Measurements from ENCODE around the gene KIN.
"Not testable (repeated sequence)": the region's sequence is repeated elsewhere in the genome, so short reads cannot be mapped to it uniquely, and the experiment has no call there.

The KIN gene

DNA sequence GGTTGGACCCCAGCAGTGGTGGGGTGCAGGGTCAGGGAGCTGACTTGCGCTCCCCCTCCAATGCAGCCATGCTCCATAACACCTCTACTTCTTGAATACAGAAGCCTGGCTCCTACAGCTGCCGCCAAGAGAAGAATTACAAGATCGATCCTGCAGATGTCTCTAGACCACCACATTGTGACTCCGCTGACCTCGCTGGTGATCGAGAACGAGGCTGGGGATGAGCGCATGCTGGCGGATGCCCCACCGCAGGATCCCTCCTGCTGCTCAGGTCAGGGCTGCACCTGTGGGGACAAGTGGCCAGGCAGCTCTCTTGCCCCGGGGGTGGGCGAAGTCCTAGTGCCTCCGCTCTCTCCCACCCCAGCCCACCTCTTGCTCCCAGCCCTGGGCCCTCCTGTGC is 53.0 kb downstream of the KIN start:
- no peak for DNase-seq (ENCODE audit: low read depth in 2 of 2)

DNA sequence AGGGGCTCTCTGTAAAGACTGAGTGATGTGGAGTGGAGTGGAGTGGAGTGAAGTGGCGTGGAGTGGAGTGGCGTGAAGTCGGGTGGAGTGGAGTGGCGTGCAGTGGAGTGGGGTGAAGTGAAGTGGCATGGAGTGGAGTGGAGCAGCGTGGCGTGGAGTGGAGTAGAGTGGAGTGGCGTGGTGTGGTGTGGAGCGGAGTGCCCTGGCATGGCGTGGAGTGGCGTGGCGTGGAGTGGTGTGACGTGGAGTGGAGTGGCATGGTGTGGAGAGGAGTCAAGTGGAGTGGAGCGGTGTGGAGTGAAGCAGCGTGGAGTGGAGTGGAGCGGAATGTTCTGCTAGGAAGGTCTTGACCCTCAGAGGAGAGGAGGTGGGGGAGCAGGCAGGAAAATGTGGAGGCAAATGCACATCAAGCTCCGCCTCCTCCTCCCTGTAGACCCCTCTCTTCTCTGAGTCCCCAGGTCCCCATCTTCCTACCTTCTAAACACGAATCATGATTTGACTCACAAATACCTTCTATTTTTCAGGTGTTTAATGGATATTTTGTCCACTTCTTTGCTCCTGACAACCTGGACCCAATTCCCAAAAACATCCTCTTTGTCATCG is 64.8 kb downstream of the KIN start:
- DNase-seq (ENCODE audit: low read depth in 2 of 2), result no peak

DNA sequence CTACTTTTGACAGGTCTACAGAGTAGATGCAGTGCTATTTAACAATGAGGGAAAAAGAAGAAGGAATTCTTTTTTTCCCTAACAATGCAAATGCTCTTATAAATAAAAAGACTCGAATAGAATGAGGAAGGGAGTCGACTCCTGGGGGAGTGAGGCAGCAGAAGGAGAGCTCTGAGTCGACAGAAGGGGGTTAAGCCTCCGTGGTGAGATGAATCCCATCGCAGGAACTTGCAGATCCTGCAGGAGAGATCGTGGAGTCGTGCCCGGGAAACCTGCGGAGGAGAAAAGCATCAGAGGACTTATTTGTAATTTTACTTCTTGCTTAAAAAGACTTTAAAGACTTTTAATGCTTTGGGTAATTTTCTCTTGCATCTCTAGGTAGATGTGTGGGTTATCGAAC is 67.3 kb downstream of the KIN start:
- no peak for DNase-seq (ENCODE audit: low read depth in 2 of 2)

DNA sequence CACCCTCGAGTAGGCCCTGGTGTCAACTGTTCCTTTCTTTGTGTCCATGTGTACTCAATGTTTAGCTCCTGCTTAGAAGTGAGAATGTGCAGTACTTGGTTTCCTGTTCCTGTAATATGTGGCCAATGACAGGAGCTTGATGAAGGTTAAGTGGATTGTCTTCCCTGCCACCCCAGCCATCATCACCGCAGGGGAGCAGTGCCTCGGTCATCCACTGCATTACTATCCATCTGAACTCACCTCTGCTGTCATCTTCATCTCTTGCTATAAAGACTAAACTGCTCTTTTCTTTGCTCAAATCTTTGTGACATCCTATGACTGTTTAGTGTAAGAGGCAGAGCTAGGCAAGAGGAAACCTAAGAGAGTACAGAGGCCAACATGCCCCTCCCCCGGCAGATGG is 69.1 kb downstream of the KIN start:
- no peak for DNase-seq (ENCODE audit: low read depth in 2 of 2)

DNA sequence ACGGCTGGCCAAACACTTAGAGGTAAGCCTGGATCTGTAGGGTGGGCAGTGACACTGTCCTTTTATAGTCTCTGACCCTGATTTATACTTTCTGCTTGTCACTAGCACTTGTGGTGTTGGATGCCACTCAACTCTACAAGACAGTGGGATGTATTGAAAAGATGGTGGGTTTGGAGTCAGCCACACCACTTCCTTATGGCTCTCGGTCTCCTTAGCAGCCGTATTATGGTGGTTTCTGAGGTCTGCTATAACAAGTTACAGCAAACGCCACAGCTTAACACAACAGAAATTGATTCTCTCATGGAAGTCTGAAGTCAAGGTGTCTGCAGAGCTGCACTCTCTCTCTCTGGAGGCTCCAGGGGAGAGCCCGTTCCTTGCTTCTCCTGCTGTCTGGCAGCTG is 70.0 kb downstream of the KIN start:
- DNase-seq (ENCODE audit: low read depth in 2 of 2), result no peak

DNA sequence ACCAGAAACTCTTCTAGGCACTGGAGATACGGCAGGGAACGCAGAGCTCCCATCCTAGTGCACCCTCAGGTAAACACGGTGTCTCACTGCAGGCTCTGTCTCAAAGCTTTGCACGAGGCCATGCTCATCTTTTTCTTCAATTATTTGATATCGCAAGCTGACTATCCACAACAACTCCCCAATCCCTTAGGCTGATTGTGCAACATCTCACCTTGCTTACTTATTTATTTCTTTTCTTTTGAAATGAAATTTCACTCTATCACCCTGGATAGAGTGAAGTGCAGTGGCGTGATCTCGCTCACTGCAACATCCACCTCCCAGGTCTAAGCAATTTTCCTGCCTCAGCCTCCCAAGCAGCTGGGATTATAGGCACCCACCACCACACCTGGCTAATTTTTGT is 72.3 kb downstream of the KIN start:
- no peak for DNase-seq (ENCODE audit: low read depth in 2 of 2)

DNA sequence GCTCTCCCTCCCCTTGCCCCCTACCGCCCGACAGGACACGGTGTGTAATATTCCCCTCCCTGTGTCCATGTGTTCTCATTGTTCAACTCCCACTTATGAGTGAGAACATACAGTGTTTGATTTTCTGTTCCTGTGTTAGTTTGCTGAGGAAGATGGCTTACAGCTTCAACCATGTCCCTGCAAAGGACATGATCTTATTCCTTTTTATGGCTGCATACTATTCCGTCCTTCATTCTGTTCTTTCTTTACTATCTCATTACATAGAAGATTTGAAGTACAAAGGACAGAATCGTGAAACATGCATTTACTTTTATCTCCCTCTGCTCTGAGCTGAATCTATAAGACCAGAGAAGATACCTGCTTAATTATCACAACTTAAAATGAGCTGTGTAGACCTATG is 76.7 kb downstream of the KIN start:
- not testable (repeated sequence) for DNase-seq (ENCODE audit: low read depth in 2 of 2)

DNA sequence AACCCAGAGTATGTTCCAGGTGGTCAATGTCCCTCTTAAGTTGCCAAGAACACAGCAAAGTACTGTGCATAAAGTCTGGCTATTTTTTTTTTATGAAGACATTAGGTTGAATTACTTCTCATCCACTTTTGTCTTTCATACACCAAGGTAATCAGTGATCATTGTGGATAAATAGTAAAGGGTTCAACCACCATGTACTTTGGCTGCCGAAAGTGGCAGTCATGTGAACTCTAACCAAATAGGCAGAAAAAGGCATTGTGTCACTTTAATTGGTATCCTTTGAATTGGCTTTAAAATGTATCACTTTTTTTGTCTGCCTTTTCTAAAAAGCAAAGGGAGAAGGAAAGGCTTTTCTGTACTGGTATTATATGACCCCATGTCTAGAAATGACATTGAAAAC is 77.3 kb downstream of the KIN start:
- no peak for DNase-seq (ENCODE audit: low read depth in 2 of 2)

DNA sequence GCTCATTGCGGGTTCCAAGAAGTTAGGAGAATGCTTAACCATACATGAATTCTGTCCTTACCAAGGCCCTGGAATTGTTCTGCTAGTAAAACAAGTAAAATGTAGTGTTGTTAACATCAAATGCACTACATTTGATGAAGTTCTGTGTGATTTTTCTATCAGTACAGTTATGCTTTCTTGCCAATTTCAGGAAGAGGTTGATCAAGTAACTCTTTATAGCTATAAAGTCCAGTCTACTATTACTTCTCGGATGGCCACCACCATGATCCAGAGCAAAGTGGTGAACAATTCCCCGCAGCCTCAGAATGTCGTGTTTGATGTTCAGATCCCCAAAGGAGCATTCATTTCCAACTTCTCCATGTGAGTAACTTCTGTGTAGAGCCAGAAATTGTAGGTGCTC is 79.0 kb downstream of the KIN start:
- no peak for DNase-seq (ENCODE audit: low read depth in 2 of 2)

DNA sequence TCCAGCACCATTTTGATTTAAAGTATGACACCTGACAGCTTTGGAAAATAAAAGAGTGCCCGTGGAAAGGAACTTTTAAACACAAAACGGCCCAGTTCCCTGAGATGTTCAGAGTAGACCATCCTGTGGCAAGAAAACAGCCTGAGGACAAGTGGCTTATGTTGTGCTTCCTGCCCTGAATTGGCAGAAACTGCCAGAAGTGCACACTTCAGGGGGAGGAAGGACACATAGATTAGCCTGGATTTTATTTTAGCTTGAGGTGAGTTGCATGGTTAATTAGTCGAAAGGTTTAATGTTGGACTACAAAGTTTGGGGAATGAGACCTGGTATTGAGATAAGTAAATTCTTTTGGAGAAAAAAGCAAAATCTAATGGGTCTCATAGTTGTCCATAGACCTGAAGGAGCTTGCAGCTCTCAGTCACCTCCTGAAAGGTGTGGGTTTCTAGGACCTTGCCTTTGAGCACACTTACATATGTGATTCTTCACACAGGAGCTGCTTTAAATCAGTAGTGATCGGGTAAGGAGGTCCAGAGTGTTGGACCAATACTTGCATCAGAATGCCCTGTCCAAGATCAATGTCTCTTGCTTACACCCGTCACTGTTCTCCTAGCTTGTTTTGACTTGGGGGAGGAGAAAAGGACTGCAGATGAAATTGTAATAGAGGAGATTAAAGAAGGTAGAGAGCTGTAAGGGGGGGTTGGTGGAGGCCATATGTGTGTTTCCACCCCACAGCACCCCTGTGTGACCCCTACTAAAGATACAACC is 79.8 kb downstream of the KIN start:
- no peak for DNase-seq (ENCODE audit: low read depth in 2 of 2)

DNA sequence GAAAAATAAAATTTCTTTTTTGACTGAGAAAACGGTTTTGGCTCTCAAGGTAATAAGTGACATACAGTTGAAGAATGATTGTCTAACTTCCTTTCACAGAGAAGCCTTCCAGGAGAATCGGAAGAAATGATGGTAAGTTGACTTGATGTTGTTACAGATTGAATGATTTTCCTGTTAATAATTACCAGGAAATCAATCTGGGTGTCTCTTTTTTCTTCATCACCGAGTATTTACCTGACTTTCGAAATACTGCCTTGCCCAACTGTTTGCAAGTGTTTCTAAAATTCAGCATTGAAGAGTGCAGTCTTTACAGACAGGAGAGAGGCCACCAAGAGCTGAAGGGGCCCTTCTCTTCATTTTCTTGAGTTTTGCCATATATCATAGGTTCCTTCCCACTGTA is 80.7 kb downstream of the KIN start:
- no peak for DNase-seq (ENCODE audit: low read depth in 2 of 2)

DNA sequence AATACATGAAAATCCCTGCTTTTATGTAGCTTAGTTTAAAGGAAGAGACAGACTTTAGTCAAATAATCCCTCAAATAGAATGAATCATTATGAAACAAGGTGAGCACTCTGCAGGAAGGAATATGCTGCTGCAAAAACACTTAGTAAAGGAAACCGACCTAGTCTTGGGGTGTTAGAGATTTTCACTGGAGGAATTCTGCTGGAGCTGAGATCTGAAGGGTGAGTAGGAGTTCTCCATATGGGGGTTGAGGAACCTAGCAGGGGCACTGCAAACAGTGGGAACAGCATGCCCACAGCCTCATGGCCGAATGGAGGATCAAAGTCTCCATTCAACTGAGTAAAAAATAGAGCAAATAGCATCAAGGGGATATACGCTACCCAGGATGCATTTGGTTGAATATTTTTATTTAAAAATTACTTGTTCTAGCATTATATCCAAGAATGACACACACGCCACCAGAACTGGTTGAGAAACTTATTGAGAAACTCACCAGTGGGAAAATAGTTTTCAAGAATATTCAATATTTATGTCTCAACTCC is 81.2 kb downstream of the KIN start:
- DNase-seq (ENCODE audit: low read depth in 2 of 2), result no peak

DNA sequence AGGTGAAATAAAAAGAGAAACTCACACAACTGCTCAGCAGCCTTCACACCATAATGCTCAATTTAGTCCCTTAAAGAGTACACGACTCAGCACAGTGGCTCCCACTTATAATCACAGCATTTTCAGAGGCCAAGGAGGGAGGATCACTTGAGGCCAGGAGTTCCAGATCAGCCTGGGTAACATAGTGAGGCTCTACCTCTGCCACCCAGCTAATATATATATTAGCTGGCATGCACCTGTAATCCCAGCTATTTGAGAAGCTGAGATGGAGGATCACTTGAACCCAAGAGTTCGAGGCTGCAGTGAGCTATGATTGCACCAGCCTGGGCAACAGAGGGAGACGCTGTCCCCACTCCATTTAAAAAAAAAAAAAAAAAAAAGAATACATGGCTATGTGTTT is 82.5 kb downstream of the KIN start:
- no peak for DNase-seq (ENCODE audit: low read depth in 2 of 2)

DNA sequence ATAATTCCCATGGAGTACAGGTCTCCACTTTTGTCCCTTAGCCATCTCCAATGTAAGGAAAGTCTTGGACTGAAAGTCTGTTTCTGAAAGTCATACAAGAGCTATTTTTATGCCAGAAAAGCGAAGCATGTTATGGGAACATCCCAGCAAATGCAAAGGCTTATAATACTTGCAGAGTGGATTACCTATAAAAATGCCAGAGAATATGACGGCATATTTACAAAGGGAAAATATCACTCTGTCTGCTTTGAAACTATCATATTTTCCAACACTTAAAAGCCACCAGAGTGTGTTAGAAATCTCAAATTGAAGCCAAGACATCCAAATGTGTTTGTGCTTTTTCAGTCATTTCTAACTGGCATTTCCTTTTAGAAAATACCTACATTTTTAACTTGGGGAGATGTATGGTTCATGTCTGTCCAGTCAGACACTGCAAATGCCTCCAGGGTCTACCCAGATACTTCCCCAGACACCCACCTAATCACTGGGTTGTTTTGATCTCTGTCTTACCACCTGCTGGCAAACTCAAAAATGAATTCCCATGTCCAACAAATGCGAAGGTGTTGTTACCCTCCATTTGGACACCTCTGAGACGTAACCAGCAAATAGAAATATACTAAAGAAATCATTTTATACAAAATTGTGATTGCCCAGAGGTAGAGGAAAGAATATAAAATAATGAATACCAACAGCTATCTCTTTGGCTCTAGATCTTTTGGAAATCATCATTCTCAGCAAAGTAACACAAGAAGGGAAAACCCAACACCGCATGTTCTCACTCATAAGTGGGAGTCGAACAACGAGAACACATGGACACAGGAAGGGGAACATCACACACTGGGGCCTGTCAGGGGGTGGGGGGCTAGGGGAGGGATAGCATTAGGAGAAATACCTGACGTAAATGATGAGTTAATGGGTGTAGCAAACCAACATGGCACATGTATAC is 83.4 kb downstream of the KIN start:
- DNase-seq (ENCODE audit: low read depth in 2 of 2), result no peak

DNA sequence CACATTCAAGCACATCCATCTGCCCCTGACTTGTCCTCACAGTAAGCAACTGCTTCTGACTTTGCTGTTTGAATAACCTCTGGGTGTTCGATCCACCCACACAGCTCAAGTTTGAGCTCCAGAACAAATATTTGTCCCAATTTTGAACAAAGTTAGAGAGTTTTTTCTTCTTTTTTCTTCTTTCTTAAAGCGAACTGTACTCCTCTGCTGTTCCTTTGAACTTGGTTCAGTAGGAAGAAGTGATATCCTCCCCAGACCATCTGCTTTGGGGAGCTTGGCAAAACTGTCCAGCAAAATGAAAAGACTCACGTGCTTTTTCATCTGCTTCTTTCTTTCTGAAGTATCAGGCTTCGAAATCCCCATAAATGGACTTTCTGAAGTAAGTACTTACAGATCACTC is 84.7 kb downstream of the KIN start, which contains the start of gene ITIH2:
ITIH2 (plus strand) TSS at position 177 of the 400 bp plus-strand sequence; CDS start at position 296, 119 bp downstream.
- no peak for DNase-seq (ENCODE audit: low read depth in 2 of 2)

DNA sequence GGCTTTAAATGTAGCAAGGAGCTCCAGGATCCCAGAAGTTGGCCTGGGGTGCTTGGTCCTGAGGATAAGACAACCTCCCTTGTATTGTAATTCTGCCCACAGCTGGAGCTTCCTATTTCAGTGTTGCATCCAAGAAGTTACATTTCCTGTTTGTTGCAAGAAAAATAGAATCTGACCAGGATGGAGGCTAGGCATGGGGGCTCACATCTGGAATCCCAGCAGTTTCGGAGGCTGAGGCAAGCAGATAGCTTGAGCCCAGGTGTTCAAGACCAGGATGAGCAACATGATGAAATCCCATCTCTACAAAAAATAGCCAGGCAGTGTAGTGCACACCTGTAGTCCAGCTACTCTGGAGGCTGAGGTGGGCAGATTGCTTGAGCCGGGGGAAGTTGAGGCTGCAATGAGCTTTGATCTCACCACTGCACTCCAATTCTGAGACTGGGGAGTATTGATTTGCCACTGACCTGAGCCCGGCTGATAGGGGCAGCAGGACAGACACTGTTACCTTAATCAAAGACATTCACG is 85.4 kb downstream of the KIN start:
- DNase-seq (ENCODE audit: low read depth in 2 of 2), result no peak

DNA sequence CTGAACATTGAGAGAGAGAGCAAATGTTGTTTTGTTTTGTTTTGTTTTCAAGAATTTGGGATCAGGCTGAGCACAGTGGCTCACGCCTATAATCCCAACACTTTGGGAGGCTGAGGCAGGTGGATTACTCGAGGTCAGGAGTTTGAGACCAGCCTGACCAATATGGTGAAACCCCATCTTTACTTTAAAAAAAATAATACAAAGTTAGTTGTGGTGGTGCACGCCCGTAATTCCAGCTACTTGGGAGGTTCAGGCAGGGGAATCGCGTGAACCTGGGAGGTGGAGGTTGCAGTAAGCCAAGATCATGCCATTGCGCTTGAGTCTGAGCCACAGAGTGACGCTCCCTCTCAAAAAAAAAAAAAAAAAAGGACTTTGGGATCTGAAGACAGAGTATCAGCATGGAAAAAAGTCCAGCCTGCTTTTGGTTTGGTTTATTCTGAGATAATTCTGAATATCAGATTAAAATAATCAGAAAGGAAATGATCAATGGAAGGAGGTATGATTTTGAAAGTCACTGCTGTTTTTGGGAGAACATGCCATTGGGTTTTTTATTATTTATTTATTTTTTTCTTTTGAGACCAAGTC is 86.5 kb downstream of the KIN start:
- no peak for DNase-seq (ENCODE audit: low read depth in 2 of 2)

Data from stimulated activated CD4-positive, alpha-beta T cell treated with anti-CD3 and anti-CD28 coated beads, Interleukin-4, amount 100 ng/mL, for 48 hours (primary cell).